Panc1 (cell line): ENCODE results near the gene CDH13.

Experiments used
- POLR2AphosphoS5 ChIP-seq: IDR thresholded peaks from 2 replicates; pipeline ENCODE4 v1.6.1; 2012; ENCODE audit warnings: mild to moderate bottlenecking, low read depth, low read length, moderate library complexity
- SIN3A ChIP-seq: IDR thresholded peaks from 2 replicates; pipeline ENCODE4 v1.6.1; 2012; ENCODE audit warnings: low read depth, mild to moderate bottlenecking, low read length, moderate library complexity, borderline replicate concordance; ENCODE audit not compliant: insufficient read depth
- TF ChIP-seq, protein P1 (sequence below): fragments of 450-650 bp; IDR thresholded peaks from 2 replicates; pipeline ENCODE4 v1.5.1; 2017; ENCODE audit warnings: mild to moderate bottlenecking

- TF ChIP-seq, protein P1, sequence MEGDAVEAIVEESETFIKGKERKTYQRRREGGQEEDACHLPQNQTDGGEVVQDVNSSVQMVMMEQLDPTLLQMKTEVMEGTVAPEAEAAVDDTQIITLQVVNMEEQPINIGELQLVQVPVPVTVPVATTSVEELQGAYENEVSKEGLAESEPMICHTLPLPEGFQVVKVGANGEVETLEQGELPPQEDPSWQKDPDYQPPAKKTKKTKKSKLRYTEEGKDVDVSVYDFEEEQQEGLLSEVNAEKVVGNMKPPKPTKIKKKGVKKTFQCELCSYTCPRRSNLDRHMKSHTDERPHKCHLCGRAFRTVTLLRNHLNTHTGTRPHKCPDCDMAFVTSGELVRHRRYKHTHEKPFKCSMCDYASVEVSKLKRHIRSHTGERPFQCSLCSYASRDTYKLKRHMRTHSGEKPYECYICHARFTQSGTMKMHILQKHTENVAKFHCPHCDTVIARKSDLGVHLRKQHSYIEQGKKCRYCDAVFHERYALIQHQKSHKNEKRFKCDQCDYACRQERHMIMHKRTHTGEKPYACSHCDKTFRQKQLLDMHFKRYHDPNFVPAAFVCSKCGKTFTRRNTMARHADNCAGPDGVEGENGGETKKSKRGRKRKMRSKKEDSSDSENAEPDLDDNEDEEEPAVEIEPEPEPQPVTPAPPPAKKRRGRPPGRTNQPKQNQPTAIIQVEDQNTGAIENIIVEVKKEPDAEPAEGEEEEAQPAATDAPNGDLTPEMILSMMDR: no peak
- TF ChIP-seq POLR2AphosphoS5 (no peak), SIN3A (no peak)
These were observed 1163.1 kb downstream of the CDH13 start for GRCh38 chr16:83789642-83790401.
